HK-2 (cell line): ENCODE measurements around the gene MIS18BP1.
A peak's percentile ranks its signal among the peaks of the same experiment; 100 is the strongest.
"Not testable (repeated sequence)": the region's sequence is repeated elsewhere in the genome, so short reads cannot be mapped to it uniquely, and the experiment has no call there.

Source experiments
- DNase-seq: peaks from one replicate; pipeline ENCODE4 v3.0.0-alpha.2; 2018; ENCODE audit not compliant: unreplicated experiment

The MIS18BP1 gene

DNA sequence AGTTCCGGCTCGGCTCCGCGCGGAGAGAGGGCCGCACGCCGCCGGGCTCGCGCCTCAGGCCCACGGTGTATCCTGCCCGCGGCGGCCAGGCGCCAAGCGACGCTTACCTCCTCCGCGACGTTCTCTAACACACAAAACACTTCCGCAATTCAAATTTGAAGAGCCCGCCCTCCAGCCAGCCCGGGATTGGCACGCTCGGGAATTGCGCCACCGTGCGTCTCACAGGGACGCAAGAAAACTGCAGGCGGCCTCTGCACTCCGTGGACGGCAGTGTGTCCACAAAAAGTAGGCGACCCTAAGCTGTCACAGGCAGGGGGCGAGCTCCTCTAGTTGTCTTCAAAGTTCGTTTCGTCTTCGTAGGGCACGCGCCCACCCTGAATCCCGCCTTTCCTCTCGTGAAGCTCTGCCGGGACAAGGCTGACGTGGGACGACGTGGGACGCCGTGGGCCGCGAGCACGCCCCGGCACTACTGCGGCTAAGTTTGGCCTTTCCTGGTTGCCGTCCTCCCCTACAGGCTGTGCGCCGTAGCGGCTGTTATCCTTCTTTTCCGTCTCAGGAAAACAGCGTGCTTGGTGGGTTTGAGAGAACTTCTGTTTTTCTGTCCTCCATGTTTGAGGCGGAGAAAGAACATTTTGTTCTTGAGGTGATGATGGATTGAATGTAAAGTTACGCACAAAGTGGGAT is at the start of gene MIS18BP1:
MIS18BP1 (minus strand) TSS at position 133 of the 684 bp plus-strand sequence. CDS start 5,916 bp downstream, outside the sequence.
- DNase-seq, result peak; percentile 96

DNA sequence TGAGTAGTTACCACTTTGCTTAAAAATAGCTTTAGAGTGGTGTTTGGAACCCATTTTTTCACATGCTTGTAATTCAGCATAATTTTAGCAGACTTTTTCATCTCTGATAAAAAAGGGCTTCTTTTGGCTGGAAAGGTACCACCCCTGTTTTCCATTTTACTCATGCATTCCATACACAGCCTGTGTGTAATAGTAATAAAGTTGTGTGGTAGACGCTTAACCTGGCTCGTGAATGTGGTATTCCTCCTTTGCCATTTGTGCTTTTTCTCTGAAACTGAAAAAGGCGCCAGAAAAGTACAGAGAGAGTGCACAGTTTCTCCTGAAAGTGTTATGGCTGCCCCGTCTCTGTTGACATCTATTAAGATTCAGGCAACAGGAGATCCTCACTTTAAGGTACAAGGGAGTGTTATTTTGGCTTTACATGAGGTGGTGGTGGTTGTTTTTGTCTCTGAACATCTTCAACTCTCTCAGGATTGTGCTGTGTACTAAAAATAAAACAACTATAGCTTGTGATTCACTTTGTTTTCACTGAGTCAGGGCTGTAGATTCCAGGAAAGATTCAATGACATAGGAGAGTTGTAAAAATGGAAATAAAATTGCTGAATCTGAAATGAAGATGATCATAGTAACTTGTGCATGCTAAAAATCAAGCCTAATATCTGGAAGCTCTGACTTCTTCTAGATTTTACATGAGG is 45.6 kb upstream of the MIS18BP1 start:
- DNase-seq, result no peak

DNA sequence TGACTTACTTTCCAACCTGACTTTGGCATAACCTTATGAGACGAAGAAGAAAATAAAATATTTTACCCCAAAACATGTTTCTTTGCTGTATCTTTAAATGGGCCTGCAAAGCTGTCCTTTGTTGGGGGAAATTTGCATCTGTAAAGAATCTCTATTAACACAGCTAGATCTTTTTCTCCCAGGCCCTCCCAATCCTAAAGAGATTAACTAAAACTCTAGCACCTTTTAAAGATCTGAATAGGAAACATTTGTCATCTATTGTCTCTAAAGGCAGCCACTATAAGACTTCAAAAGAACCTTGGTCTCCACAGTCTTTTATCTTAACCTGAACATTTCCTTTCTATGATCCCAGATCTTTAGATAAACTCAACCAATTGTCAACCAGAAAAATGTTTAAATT is 41.8 kb upstream of the MIS18BP1 start:
- DNase-seq, result not testable (repeated sequence)

DNA sequence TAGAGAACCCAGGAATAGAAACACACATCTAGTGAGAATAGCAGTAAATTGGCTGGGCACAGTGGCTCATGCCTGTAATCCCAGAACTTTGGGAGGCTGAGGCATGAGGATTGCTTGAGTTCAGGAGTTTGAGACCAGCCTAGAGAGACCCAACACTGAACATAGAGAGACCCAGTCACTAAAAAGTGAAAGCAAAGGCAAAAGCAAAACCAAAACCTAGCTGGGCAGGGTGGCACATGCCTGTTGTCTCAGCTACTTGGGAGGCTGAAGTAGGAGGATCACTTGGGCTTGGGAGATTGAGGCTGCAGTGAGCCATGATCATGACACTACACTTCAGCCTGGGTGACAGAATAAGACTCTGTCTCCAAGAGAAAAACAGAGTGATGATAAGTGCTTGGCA is 37.5 kb upstream of the MIS18BP1 start:
- DNase-seq, result no peak

DNA sequence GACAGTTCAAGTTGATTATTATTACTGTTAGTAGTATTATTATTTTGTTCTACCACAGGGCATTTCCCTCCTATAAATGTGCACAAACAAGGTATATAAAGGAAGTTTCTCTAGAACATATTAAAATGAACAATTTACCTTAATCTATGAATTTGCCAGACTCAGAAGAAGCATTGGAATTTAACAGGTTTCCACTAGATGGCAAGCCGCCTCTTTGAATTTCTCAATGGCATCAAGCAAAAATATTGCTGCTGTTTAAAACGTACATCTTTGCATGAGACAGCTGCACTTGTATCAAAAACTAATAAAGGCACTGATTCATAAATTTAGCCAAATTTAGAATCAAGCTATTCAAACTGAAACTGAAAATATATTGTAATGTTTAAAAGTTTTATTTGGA is 34.6 kb upstream of the MIS18BP1 start:
- DNase-seq, result no peak

DNA sequence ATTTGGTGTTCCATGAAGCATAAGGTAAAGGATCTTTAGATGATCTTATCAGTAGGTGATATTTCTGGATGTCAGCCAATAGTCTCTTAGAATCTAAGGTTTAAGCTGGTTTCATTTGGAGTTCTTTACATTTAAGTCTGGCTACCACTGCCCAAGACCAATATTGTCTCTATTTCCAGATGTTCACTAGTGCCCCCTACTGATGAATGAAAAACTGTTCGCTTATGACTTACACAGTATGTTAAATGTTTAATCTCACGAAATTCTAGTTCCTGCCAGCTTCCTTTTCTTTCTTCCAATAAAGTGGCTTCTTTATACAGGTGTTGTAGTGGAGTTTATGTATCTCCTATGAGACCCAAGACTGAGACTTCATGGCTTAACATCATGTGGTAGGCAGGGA is 31.8 kb upstream of the MIS18BP1 start:
- DNase-seq, result no peak

DNA sequence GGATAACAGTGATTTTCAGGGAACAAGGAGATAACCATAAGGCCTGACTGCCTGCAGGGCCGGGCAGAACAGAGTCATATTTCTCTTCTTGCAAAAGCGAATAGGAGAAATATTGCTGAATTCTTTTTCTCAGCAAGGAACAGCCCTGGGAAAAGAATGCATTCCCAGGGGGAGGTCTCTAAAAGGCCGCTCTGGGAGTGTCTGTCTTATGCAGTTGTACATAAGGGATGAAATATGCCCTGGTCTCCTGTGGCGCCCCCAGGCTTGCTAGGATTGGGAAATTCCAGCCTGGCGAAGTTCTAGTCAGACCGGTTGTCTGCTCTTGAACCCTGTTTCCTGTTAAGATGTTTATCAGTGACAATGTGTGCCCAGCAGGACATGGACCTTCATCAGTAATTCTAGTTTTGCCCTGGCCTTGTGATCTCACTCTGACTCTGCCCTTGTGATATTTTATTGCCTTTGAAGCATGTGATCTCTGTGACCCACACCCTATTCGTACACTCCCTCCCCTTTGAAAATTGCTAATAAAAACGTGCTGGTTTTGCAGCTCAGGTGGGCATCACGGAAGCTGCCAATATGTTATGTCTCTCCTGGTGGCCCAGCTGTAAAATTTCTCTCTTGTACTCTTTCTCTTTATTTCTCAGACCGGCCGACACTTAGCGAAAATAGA is 28.9 kb upstream of the MIS18BP1 start:
- DNase-seq, result not testable (repeated sequence)

DNA sequence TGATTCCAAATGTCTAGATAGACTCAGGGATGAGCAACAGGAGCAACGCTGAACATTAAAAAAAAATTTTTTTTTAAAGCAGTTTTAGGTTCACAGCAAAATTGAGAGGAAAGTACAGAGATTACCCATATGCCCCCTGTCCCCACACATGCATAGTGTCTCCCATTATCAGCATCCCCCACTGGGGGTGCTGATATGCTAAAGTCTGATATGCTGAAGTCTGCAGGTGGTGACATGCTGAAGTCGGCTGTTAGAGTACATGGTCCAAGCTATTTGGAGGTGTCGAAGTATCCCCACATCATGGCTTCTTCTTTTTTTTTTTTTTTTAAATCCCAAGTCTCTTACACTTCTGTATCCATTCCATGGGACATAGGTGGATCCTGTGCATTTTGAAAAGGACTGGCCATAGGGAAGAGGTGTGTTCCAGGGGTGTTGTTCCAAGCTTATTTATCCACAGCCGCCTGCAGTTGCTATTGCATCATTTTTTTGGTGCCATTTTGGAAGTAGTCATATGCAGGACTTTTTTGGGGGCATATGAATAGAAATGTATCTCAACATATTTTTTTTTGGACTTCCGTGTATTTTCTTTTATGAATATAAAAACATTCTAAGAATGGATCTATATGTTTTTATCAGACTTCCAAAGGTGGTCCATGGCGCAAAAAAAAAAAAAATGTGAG is 19.0 kb upstream of the MIS18BP1 start:
- no peak for DNase-seq

DNA sequence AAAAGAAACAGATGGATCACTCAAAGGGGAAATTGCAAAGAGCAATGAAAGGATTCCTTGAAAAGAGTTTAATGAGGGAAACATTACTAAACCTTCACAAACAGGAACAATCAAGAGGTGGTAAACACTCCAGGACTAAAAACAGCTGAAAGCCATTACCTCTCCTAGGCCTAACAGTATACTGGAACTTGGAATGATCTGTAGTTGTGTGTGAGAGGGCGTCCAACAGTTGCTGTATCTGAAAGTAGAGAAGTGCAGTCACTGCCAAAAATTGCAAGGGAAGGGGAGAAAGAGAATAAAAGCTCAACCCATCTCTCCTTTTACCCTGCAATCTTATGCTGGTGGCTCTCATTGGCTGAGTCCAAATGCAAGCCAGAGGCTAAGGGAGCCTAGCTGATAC is 17.0 kb upstream of the MIS18BP1 start:
- DNase-seq, result no peak

DNA sequence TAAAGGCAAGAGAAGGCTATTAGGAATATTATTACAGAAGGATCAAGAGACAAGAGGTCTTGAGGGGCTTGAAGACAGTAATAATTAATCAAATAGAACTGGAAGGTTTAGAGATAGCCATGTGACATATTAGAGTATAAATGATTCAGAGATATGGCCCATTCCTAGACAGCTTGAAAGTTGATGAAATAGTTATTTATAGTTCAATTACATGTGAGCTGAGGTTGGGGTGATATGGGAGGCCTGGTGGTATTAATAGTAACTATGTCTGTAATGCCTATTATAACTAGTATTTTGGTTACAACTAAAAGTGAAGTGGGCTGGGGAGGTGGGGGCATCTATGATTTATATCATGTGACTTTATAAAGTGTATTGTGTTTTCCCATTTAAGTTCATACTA is 14.1 kb upstream of the MIS18BP1 start:
- no peak for DNase-seq

DNA sequence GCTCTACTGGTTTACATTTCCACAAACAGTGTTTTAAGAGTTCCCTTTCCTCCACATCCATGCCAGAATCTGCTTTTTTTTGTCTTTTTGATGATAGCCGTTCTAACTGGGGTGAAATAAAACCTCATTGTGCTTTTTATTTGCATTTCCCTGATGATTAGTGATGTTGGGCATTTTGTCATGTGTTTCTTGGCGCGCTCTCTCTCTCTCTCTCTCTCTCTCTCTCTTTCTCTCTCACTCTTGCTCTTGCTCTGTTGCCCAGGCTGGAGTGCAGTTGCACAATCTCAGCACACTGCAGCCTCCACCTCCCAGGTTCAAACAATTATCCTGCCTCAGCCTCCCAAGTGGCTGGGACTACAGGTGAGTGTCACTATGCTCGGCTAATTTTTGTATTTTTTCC is 9.6 kb upstream of the MIS18BP1 start:
- DNase-seq, result no peak

DNA sequence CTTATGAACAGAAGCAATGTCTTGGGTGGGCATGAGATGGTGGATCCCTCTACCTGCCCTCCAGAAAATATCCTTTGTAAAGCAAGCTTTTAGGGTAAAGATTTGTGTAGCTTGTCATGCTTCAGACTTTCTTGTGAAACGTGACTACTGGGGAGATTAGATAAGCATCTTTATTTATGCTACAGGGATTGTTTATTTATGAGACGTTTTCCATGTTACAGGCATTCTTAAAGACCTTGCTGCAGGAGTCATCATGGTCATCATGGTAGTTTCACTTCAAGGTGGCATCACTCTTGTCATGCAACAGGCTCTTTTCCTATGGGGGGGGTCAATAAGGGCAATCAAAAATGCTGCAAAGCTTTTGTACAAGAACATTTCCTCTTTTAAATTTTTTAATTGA is 8.2 kb upstream of the MIS18BP1 start:
- no peak for DNase-seq

DNA sequence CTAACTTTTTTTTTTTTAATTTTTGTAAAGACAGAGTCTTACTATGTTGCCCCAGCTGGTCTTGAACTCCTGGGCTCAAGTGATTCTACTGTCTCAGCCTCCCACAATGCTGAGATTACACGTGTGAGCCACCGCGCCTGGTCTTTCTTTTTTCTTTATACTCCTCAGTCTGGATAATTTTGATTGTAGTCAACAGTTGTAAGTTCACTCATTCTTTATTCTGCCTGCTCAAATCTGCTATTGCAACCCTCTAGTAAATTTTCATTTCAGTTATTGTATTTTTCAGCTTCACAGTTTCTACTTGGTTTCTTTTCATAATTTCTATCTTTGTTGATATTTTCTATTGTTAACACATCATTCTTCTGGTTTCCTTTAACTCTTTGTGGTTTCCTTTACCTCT is 5.8 kb upstream of the MIS18BP1 start:
- no peak for DNase-seq

DNA sequence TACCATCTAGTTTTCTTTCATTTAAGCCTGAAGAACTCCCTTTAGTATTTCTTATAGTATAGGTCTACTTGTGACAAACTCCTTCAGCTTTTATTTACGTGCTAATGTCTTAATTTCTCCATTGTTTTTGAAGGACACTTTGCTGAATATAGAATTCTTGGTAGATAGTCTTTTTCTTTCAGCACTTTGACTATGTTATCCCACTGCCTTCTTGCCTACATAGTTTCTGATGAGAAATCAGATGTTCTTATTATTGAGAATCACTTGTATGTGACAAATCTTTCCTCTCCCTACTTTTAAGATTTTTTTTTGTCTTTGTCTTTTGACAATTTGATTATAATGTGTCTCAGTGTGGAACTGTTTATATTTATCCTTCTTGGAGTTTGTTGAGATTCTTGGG is 5.1 kb upstream of the MIS18BP1 start:
- no peak for DNase-seq

DNA sequence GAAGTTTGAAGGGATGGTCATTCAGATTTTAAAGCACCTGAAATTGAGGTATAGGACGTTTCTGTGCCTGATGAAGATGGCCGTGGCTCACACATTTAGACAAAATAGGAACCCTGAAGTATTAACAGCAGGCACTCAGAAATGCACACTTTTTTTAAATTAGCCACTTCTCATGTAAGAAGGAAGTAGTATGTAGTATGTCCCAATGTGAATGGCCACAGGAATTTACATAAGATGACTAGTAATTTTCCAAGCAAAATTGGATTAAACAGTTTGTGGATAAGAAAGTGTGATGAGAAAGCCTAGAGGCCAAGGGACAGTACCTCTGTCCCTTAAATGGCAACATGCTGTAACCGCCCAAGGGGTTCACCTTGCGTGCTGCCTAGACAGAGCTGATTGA is 1.8 kb upstream of the MIS18BP1 start:
- no peak for DNase-seq

DNA sequence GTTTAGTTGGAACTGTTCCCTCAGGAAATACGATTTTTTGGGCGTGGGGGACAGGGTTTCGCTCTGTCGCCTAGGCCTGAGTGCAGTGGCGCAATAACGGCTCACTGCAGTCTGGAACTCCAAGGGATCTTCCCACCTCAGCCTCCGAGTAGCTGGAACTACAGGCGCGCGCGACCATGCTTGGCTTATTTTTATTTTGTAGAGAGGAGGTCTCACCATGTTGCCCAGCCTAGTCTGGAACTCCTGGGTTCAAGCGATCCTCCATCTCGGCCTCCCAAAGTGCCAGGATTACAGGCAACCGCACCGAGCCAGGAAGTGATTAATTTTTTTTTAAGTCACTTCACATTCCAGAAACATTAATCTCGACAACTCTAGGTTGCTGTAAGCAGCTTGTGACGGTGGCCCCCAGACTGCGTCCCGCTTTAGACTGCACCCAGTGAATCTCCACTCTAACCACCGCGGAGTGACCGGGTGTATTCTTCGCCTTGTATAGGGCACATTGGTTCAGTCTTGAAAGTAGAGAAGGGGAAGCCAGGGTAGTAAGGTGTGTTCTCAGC is 830 bp upstream of the MIS18BP1 start:
- peak; percentile 52 for DNase-seq

DNA sequence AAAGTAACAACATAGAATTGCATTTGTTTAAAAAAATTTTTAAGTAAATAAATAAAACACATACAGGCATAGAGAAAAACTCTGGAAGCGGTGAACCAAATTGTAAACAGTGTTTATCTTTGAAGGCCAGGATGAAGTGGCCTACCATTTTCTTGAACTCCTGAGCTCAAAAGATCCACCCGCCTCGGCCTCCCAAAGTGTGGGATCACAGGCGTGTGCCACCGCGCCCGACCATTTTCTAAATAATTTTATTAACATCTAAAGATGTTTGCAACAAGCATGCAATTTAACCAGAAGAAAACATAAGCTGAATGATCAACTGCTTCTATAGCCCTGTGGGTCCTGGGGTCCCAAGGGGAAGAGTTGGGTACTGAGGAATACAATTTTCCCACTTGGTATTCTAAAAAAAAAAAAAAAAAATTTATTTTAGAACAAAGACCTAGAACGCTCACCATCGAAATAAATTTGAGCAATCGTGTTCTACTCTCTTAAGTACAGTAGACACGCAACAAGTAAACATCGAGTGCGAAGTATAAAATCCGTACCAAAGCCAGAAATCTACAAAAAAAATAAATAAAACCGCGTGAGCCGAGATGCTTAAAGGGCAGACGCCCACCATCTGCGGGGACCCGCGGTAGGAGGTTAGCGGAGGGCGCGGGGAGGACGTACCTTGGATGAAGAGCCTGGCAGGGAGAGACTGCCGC is 484 bp downstream of the MIS18BP1 start:
- peak; percentile 25 for DNase-seq

DNA sequence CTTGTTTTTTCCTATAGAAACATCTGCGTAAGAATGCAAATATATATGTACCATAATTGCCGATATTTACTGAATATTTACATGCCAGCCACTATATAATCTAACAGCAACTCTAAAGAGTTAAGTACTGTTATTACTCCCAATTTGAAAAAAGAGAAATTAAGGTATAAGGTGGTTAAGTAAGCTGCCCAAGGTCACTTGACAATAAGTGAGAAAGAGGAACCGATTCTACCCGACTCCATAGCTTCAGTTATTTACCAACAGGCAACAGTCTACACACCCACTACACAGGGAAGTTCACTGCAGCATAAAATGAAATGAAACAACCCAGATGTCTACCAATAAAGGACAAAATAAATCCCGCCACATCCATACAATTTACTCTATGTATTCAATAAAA is 1.1 kb downstream of the MIS18BP1 start:
- DNase-seq, result no peak

DNA sequence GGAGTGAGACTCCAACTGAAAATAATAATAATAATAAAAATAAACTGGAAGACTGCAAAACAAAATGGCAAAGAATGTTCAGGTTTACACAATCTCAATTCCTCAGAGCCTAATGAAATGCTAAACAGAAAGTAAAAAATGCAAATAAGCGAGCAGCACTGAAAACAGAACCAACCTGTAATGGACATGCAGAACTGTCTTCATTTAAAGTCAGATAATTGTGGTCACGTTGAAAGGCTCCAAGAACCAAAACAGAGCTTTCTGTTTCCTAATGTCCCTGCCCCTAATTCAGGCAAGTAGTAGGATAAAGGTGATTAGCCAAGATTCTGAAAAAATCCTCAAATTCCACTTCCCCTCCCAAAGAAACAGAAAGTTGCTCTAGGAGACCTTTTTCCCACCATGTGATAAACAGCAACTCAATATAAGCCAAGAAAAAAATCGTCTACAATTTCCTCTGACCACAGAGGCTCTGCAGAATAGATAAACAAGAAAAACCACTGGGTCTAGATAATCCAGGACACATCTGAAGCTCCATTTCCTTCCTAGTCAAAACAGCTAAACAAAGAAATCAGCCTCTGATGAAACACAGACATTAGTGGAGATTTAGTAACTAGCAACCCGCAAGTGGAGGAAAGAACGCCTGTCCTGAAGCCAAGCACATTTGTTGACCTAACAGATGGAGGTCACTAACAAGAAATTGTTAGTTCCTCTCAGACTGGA is 3.0 kb downstream of the MIS18BP1 start:
- no peak for DNase-seq

DNA sequence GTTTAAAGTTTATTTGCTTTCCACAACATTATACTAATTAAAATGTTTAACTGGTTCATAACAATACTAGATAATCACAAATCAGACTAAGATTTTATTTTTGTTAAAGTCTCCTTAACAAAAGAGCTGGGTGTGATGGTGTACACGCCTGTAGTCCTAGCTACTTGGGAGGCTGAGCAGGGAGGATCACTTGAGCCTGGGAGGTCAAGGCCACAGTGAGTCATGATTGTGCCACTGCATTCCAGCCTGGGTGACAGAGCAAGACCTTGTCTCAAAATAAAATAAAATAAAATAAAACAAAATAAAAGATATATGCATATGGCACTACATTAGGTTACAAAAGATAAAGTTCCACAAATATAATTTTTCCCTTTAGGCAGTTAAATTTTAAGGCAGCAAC is 5.6 kb downstream of the MIS18BP1 start:
- no peak for DNase-seq

DNA sequence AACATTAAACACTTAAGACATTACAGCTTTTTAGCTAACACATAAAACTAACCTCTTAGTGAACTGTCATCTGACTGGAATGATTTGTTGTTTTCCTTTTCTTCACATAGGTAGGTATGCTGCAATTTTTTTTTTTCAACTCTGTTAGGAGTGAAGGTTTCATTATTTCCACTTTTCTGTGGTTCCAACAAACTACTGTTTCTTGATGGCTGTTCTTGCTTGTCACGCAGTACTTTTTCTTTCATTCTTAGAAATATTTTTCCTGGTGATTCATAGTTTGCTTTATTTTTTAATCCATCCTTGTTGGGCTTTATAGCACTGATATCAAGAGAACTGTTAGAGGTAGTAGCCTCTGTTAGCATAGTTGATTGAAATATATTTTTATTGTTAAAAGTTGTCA is 6.3 kb downstream of the MIS18BP1 start:
- DNase-seq, result no peak
